Measurements from ENCODE around the gene TOGARAM1. TPM values are rescaled to one million over a fixed set of nuclear protein-coding genes. Genes with fewer than 3 reads are reported as not detected.

The TOGARAM1 gene
- total and polyA plus RNA-seq, 9 of the 15 experiments (the other 6 are each of a cell fraction or from before 2014, with no cell fraction given), result 1.3 to 6.4 (median 3.7) TPM

GRCh38 chr14:45103806-45104205, 141.8 kb downstream of the TOGARAM1 start (continued):
- no peak for TF ChIP-seq ZBTB11 (CRISPR knock-in tag; IDR thresholded peaks at IDR 0.05)
- TF ChIP-seq ARHGAP35 (IDR thresholded peaks at IDR 0.05; ENCODE audit: partially characterized antibody), result no peak
- no peak for TF ChIP-seq ZFP30 (CRISPR knock-in tag; IDR thresholded peaks at IDR 0.05; ENCODE audit: borderline replicate concordance)
- TF ChIP-seq MCM7 (IDR thresholded peaks at IDR 0.05), result no peak
- no peak for TF ChIP-seq HBP1 (CRISPR knock-in tag; IDR thresholded peaks at IDR 0.05)
- no peak for TF ChIP-seq ZNF407 (IDR thresholded peaks at IDR 0.05; ENCODE audit: low read depth)
